ENCODE results near the gene RND3.

Gene RND3

DNA sequence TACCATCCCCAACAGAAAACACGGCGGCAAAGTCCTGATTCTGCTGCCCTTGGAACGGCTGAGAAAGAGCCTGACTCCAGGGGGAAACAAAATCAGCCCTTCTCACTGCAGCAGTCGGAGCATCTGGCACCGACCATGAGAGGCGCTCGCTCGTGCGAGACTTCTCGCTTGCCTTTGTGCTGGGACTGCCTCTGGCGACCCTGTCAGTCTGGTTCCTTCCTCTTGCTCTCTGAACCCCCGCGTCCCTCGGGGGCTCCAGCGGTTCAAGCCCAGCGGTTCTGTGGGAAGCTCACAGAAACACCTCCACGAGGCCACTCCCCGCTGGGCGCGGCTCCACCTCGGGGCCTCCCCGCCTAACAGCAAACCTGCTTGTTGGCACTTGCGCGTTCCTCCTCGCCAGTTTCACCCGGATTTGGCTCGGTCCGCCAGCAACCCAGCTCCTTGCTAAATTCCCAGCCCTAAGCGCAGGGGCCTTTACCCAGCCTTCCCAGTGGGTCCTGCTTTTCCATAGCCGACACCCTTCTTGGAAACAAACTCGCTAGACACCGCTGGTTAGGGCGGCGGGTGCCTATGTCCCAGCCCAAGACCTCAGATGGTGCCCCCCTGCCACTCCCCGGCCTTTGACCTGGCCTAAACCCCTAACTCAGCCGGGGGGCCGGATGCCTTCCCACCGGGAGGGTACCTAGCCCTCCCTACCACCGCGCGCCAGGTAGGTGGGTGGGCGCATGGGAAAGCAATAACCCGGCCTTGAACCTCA lies 2.2 kb downstream of the RND3 start:
- TF ChIP-seq, protein P1, sequence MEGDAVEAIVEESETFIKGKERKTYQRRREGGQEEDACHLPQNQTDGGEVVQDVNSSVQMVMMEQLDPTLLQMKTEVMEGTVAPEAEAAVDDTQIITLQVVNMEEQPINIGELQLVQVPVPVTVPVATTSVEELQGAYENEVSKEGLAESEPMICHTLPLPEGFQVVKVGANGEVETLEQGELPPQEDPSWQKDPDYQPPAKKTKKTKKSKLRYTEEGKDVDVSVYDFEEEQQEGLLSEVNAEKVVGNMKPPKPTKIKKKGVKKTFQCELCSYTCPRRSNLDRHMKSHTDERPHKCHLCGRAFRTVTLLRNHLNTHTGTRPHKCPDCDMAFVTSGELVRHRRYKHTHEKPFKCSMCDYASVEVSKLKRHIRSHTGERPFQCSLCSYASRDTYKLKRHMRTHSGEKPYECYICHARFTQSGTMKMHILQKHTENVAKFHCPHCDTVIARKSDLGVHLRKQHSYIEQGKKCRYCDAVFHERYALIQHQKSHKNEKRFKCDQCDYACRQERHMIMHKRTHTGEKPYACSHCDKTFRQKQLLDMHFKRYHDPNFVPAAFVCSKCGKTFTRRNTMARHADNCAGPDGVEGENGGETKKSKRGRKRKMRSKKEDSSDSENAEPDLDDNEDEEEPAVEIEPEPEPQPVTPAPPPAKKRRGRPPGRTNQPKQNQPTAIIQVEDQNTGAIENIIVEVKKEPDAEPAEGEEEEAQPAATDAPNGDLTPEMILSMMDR (IDR thresholded peaks at IDR 0.05; ENCODE audit: low read depth, low read length): no peak; the same call in 1 of the 2 replicates
- no peak for DNase-seq (ENCODE audit: extremely low read depth, low read depth)

DNA sequence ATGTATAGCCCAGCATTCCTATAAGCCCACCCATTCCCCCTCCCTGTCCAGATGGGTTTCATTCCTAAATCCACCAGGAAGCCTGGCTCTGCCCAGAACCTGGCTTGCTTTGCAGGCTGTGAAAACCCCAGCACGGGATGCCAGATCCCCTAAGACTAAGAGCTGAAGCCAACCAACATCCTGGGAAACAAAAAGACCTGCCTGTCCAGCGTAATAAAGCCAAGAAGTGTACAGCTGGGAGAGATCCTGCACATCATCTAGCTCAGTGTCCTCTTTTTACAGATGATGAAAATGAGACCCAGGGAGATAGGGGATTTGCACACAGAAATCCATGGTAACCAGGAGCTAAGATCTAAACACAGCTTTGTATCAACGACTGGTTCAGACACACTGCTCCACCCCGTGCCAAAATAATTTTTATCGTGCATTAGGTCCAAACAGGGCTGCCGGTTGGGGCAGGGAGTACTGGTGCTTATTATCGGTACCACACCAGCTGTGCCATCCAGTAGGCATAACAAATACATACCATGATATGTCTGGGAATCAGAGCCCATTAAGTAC lies 2.9 kb downstream of the RND3 start:
- TF ChIP-seq, protein P1 (IDR thresholded peaks at IDR 0.05; ENCODE audit: low read depth, low read length): no peak
- DNase-seq (ENCODE audit: extremely low read depth, low read depth): no peak

- TF ChIP-seq, protein P1 (IDR thresholded peaks at IDR 0.05; ENCODE audit: low read depth, low read length): no peak
- DNase-seq (ENCODE audit: extremely low read depth, low read depth): no peak
Observed at GRCh38 chr2:150484006-150484405, 3.5 kb downstream of the RND3 start.

DNA sequence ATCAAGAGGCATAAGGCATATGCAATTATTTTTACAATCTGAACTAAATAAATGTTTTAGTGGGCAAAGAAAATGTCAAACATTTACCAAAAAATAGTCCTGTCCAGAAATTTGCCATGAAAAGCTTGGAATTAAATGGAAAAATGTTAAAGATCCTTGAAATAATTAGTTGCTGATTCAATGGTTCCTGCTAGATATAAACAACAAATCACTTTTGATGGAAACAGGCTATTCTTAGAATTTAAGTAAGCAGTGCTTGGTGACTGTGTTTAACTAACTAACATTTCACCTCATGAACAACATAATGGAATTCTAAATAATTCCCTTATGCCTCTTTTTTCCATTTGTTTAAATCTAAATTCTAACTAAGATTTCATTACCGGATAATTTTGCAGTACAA lies 3.9 kb downstream of the RND3 start:
- no peak for DNase-seq (ENCODE audit: extremely low read depth, low read depth)
- TF ChIP-seq, protein P1 (IDR thresholded peaks at IDR 0.05; ENCODE audit: low read depth, low read length): no peak

- DNase-seq (ENCODE audit: extremely low read depth, low read depth): no peak
Observed at GRCh38 chr2:150482667-150483400, 4.6 kb downstream of the RND3 start.

DNA sequence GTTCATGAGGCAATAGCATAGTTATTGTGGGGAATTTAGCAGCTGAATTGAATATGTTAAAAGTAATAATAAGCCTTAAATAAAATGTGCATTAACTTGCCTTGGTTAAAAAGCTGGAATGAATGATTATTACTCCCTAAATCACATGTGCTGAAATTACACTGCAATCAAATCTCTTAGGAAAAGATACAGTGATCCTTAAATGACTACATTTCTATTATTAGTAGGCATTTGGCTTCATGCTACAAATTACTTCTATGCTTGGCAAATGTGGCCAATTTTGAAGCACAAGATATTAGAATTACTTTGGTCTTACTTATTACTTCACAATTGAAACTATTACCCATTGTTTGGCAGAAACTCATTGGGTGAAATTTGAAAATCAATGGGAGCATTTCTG lies 5.4 kb downstream of the RND3 start:
- TF ChIP-seq, protein P1 (IDR thresholded peaks at IDR 0.05; ENCODE audit: low read depth, low read length): no peak
- no peak for DNase-seq (ENCODE audit: extremely low read depth, low read depth)

More at GRCh38 chr2:150482667-150483400, 4.6 kb downstream of the RND3 start:
- TF ChIP-seq, protein P1 (IDR thresholded peaks at IDR 0.05; ENCODE audit: low read depth, low read length): no peak

Measured in AG09319 (cell line).